GM18505 (cell line): ENCODE results near the gene ATP11B.
"Not testable (repeated sequence)": the region's sequence is repeated elsewhere in the genome, so short reads cannot be mapped to it uniquely, and the experiment has no call there.

Experiments used
- ATAC-seq: cut with Tn5 transposase; IDR thresholded peaks from one replicate; pipeline ENCODE4 v1.9.1; 2021; ENCODE audit not compliant: unreplicated experiment
- POLR2A ChIP-seq: IDR thresholded peaks from 4 replicates; pipeline ENCODE4 v1.6.1; 2011; ENCODE audit warnings: borderline replicate concordance; ENCODE audit not compliant: insufficient read depth, insufficient read length; ENCODE audit errors: extremely low read depth

The ATP11B gene

GRCh38 chr3:182802413-182803390 is 9.4 kb downstream of the ATP11B start:
- TF ChIP-seq POLR2A: no peak
- no peak for ATAC-seq

GRCh38 chr3:182803596-182803995 is 10.3 kb downstream of the ATP11B start:
- TF ChIP-seq POLR2A: no peak
- no peak for ATAC-seq

GRCh38 chr3:182807061-182807460 is 13.8 kb downstream of the ATP11B start:
- ATAC-seq: no peak
- TF ChIP-seq POLR2A: no peak

GRCh38 chr3:182808041-182808770 is 14.9 kb downstream of the ATP11B start:
- TF ChIP-seq POLR2A: no peak
- no peak for ATAC-seq

- ATAC-seq: no peak
- TF ChIP-seq POLR2A: no peak
Measured at GRCh38 chr3:182809531-182809930, 16.2 kb downstream of the ATP11B start.

GRCh38 chr3:182810574-182811268 is 17.4 kb downstream of the ATP11B start:
- ATAC-seq: no peak
- no peak for TF ChIP-seq POLR2A

GRCh38 chr3:182811269-182811596 is 17.9 kb downstream of the ATP11B start:
- no peak for ATAC-seq
- no peak for TF ChIP-seq POLR2A

GRCh38 chr3:182812123-182812522 is 18.8 kb downstream of the ATP11B start:
- no peak for TF ChIP-seq POLR2A
- no peak for ATAC-seq

- ATAC-seq: no peak
- TF ChIP-seq POLR2A: no peak
Measured at GRCh38 chr3:182814419-182815062, 21.2 kb downstream of the ATP11B start.

- TF ChIP-seq POLR2A: no peak
- no peak for ATAC-seq
Measured at GRCh38 chr3:182816181-182816580, 22.9 kb downstream of the ATP11B start.

GRCh38 chr3:182818296-182818978 is 25.1 kb downstream of the ATP11B start:
- ATAC-seq: no peak
- no peak for TF ChIP-seq POLR2A

- no peak for ATAC-seq
Measured at GRCh38 chr3:182821221-182821981, 28.1 kb downstream of the ATP11B start.

GRCh38 chr3:182822260-182822659 is 29.0 kb downstream of the ATP11B start:
- not testable (repeated sequence) for ATAC-seq

More at GRCh38 chr3:182821221-182821981, 28.1 kb downstream of the ATP11B start:
- TF ChIP-seq POLR2A: no peak
